Vagina (tissue), 2 donors: ENCODE measurements around the gene ACAN.

Experiments
- CTCF ChIP-seq, 3 experiments: fragments of 450-650 bp in 2 of 3; fragments of 200-600 bp in 1 of 3; sonication (generic) in 1 of 3; IDR thresholded peaks; one replicate each; pipeline ENCODE4 v1.5.1; 2017 to 2019; ENCODE audit warnings: antibody characterized with exemption in 3 of 3, mild to moderate bottlenecking in 2 of 3, moderate library complexity in 2 of 3
- POLR2A ChIP-seq, 2 donors: fragments of 450-650 bp; IDR thresholded peaks; one replicate each; pipeline ENCODE4 v1.6.1; 2017; ENCODE audit warnings: antibody characterized with exemption in 2 of 2, mild to moderate bottlenecking in 2 of 2, moderate library complexity in 2 of 2
- POLR2AphosphoS5 ChIP-seq, 2 donors: sonication (generic); formaldehyde crosslinking; IDR thresholded peaks; one replicate each; pipeline ENCODE4 v1.9.0; 2017; ENCODE audit warnings: antibody characterized with exemption in 2 of 2, mild to moderate bottlenecking in 2 of 2, low read depth in 1 of 2; ENCODE audit not compliant: insufficient read depth in 1 of 2

GRCh38 chr15:88864861-88865497 lies 61.7 kb downstream of the ACAN start:
- TF ChIP-seq CTCF (IDR thresholded peaks at IDR 0.05) (no peak), POLR2AphosphoS5 (IDR thresholded peaks at IDR 0.05; ENCODE audit: insufficient read depth in 1 of 2, low read depth in 1 of 2) (no peak), POLR2A (IDR thresholded peaks at IDR 0.05) (no peak)
